ENCODE measurements around the gene CDC5L.

CDC5L gene

GRCh38 chr6:44409207-44409794, 21.8 kb downstream of the CDC5L start:
- TF ChIP-seq CTCF (IDR thresholded peaks at IDR 0.05) = no peak
- no peaks in the 10 kb centered on the region for H3K9me3 ChIP-seq (ENCODE audit: control insufficient read depth, low read length)
- H2AFZ ChIP-seq = no peak overlapping the region
- H3K36me3 ChIP-seq (ENCODE audit: control insufficient read depth, insufficient read depth, low read length) = no peaks in the 10 kb centered on the region
- no peak overlapping the region for H3K4me2 ChIP-seq (ENCODE audit: low read length)
- H3K27me3 ChIP-seq (ENCODE audit: control insufficient read depth, insufficient read depth, low read length) = no peaks in the 10 kb centered on the region
- no peak overlapping the region for H3K4me3 ChIP-seq (ENCODE audit: low read depth, low read length)
- peaks cover 18% of the 10 kb centered on the region for H3K79me2 ChIP-seq
- H3K4me1 ChIP-seq = no peaks in the 10 kb centered on the region
- H3K9ac ChIP-seq = no peak overlapping the region
- no peak overlapping the region for H3K27ac ChIP-seq

- Histone ChIP-seq H3K4me3 (ENCODE audit: low read depth, low read length) (no peak overlapping the region), H3K9ac (no peak overlapping the region), H3K27ac (no peak overlapping the region), H3K36me3 (ENCODE audit: control insufficient read depth, insufficient read depth, low read length) (no peaks in the 10 kb centered on the region), H3K4me1 (no peaks in the 10 kb centered on the region), H3K27me3 (ENCODE audit: control insufficient read depth, insufficient read depth, low read length) (no peaks in the 10 kb centered on the region), H3K4me2 (ENCODE audit: low read length) (no peak overlapping the region), H3K79me2 (peaks cover 18% of the 10 kb centered on the region), H3K9me3 (ENCODE audit: control insufficient read depth, low read length) (no peaks in the 10 kb centered on the region), H2AFZ (no peak overlapping the region)
- no peak for TF ChIP-seq CTCF (IDR thresholded peaks at IDR 0.05)
These were observed 22.9 kb downstream of the CDC5L start for GRCh38 chr6:44410363-44410762.

GRCh38 chr6:44411141-44411540, 23.6 kb downstream of the CDC5L start:
- Histone ChIP-seq H3K4me2 (ENCODE audit: low read length) (no peak overlapping the region), H3K27me3 (ENCODE audit: control insufficient read depth, insufficient read depth, low read length) (no peaks in the 10 kb centered on the region), H3K79me2 (peaks cover 16% of the 10 kb centered on the region), H2AFZ (no peak overlapping the region), H3K36me3 (ENCODE audit: control insufficient read depth, insufficient read depth, low read length) (no peaks in the 10 kb centered on the region), H3K9me3 (ENCODE audit: control insufficient read depth, low read length) (no peaks in the 10 kb centered on the region), H3K27ac (no peak overlapping the region), H3K9ac (no peak overlapping the region), H3K4me1 (no peaks in the 10 kb centered on the region), H3K4me3 (ENCODE audit: low read depth, low read length) (no peak overlapping the region)
- no peak for TF ChIP-seq CTCF (IDR thresholded peaks at IDR 0.05)

GRCh38 chr6:44415449-44415848, 27.9 kb downstream of the CDC5L start:
- Histone ChIP-seq H2AFZ (no peak overlapping the region), H3K4me1 (no peaks in the 10 kb centered on the region), H3K9me3 (ENCODE audit: control insufficient read depth, low read length) (no peaks in the 10 kb centered on the region), H3K79me2 (peaks cover 17% of the 10 kb centered on the region), H3K4me3 (ENCODE audit: low read depth, low read length) (no peak overlapping the region), H3K36me3 (ENCODE audit: control insufficient read depth, insufficient read depth, low read length) (no peaks in the 10 kb centered on the region), H3K9ac (no peak overlapping the region), H3K27me3 (ENCODE audit: control insufficient read depth, insufficient read depth, low read length) (no peaks in the 10 kb centered on the region), H3K4me2 (ENCODE audit: low read length) (no peak overlapping the region), H3K27ac (no peak overlapping the region)
- TF ChIP-seq CTCF (IDR thresholded peaks at IDR 0.05) = no peak

GRCh38 chr6:44415873-44416502, 28.5 kb downstream of the CDC5L start:
- no peak overlapping the region for H2AFZ ChIP-seq
- H3K27me3 ChIP-seq (ENCODE audit: control insufficient read depth, insufficient read depth, low read length) = no peaks in the 10 kb centered on the region
- H3K4me3 ChIP-seq (ENCODE audit: low read depth, low read length) = no peak overlapping the region
- no peak overlapping the region for H3K27ac ChIP-seq
- TF ChIP-seq CTCF (IDR thresholded peaks at IDR 0.05) = no peak
- peaks cover 17% of the 10 kb centered on the region for H3K79me2 ChIP-seq
- H3K9ac ChIP-seq = no peak overlapping the region
- no peaks in the 10 kb centered on the region for H3K36me3 ChIP-seq (ENCODE audit: control insufficient read depth, insufficient read depth, low read length)
- no peaks in the 10 kb centered on the region for H3K4me1 ChIP-seq
- H3K9me3 ChIP-seq (ENCODE audit: control insufficient read depth, low read length) = no peaks in the 10 kb centered on the region
- no peak overlapping the region for H3K4me2 ChIP-seq (ENCODE audit: low read length)

Measured in parathyroid adenoma (tissue), 2 donors.